Skeletal muscle tissue (tissue), 4 donors: ENCODE data around the gene NFATC2IP. TPM values are rescaled to one million over a fixed set of nuclear protein-coding genes. Genes with fewer than 3 reads are reported as not detected.

ENCODE experiments used
- H3K27ac ChIP-seq: one replicate; pipeline ENCODE4 v1.7.0; 2013; ENCODE audit warnings: mild to moderate bottlenecking, low read depth, low read length, inconsistent platforms
- H3K27me3 ChIP-seq, 3 donors: one replicate each; pipeline ENCODE4 v1.7.0; 2013; ENCODE audit warnings: low read length in 3 of 3; ENCODE audit not compliant: control insufficient read depth in 3 of 3, insufficient read depth in 3 of 3
- H3K36me3 ChIP-seq, 3 donors: one replicate each; pipeline ENCODE4 v1.7.0; 2013; ENCODE audit warnings: low read length in 3 of 3; ENCODE audit not compliant: control insufficient read depth in 3 of 3, insufficient read depth in 3 of 3
- H3K4me1 ChIP-seq, 3 donors: one replicate each; pipeline ENCODE4 v1.7.0; 2013; ENCODE audit warnings: low read length in 3 of 3, mild to moderate bottlenecking in 3 of 3; ENCODE audit not compliant: control insufficient read depth in 3 of 3, insufficient read depth in 3 of 3
- H3K4me3 ChIP-seq, 3 donors: one replicate each; pipeline ENCODE4 v1.7.0; 2013; ENCODE audit warnings: low read length in 3 of 3
- H3K9ac ChIP-seq, 3 donors: one replicate each; pipeline ENCODE4 v1.7.0; 2013; ENCODE audit warnings: low read length in 3 of 3, mild to moderate bottlenecking in 3 of 3, moderate library complexity in 2 of 3, low read depth in 1 of 3
- H3K9me3 ChIP-seq, 3 donors: one replicate each; pipeline ENCODE4 v1.7.0; 2013; ENCODE audit warnings: low read length in 3 of 3; ENCODE audit not compliant: control insufficient read depth in 3 of 3
- total RNA-seq: library from RNA; depleted of rRNA; stranded (reverse); fragments of >200 nt; gene quantifications from one replicate; pipeline ENCODE4 v1.2.3, GENCODE V29; 2014
- donor health status: Osteomylitis.

NFATC2IP gene
- total RNA-seq, 1 donor from 2014 or later = 13.6 TPM

DNA sequence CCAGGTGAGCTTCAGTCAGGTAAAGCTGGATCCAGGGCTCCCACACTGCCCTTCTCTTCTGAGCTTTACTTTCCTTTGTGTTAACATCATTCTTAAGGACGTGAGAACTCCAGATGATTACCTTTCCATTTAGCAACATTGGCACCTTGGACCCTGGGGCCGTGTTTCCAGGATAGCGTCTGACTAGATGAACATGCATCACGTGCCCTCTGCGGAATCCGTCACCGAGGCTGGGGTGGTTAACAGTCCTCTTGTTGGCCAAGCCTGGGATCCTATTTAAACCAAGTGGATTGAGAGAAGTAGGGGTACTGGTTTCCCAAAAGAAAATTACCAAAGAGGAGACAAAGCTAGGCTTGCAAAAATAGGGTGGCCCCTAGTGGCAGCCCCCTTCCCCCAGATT lies 30.2 kb downstream of the NFATC2IP start:
- H3K4me1 ChIP-seq = peaks cover 0 to 5% (median 5%) of the 10 kb centered on the region in 3 donors
- H3K27me3 ChIP-seq = no peaks in the 10 kb centered on the region
- H3K36me3 ChIP-seq = peaks cover 59 to 67% (median 62%) of the 10 kb centered on the region in 3 donors
- no peak overlapping the region for H3K9ac ChIP-seq
- no peak overlapping the region for H3K4me3 ChIP-seq
- H3K27ac ChIP-seq = no peak overlapping the region
- H3K9me3 ChIP-seq = no peaks in the 10 kb centered on the region

GRCh38 chr16:28981517-28981916 lies 30.8 kb downstream of the NFATC2IP start:
- Histone ChIP-seq H3K36me3 (peaks cover 63 to 68% (median 64%) of the 10 kb centered on the region in 3 donors), H3K27me3 (no peaks in the 10 kb centered on the region), H3K9ac (no peak overlapping the region), H3K27ac (no peak overlapping the region), H3K4me3 (no peak overlapping the region), H3K4me1 (peaks cover 0 to 4% (median 0%) of the 10 kb centered on the region in 3 donors), H3K9me3 (no peaks in the 10 kb centered on the region)

DNA sequence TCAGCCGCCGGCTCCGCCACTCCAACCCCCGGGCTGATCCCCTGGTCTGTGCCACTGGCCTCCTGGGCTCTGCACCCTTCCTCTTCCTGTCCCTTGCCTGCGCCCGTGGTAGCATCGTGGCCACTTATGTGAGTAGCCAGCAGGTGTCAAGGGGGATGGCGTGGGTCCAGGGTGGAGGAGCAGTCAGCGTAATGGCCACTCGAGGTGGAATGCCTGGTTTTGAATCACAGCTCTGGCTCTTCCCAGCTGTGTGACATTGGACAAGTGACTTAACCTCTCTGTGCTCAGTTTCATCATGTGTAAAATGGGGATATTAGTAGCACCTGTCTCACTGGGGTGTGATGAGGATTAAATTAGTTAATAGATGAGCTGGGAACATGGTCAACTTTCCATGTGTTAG lies 31.7 kb downstream of the NFATC2IP start:
- H3K4me1 ChIP-seq = no peaks in the 10 kb centered on the region
- H3K27ac ChIP-seq = no peak overlapping the region
- peaks cover 69 to 70% (median 69%) of the 10 kb centered on the region in 3 donors for H3K36me3 ChIP-seq
- H3K9me3 ChIP-seq = peaks cover 0 to 3% (median 0%) of the 10 kb centered on the region in 3 donors
- H3K27me3 ChIP-seq = no peaks in the 10 kb centered on the region
- no peak overlapping the region for H3K4me3 ChIP-seq
- no peak overlapping the region for H3K9ac ChIP-seq

GRCh38 chr16:28982949-28983348 lies 32.2 kb downstream of the NFATC2IP start:
- Histone ChIP-seq H3K36me3 (peaks cover 65 to 68% (median 66%) of the 10 kb centered on the region in 3 donors), H3K4me1 (no peaks in the 10 kb centered on the region), H3K4me3 (no peak overlapping the region), H3K9me3 (peaks cover 0 to 3% (median 0%) of the 10 kb centered on the region in 3 donors), H3K9ac (no peak overlapping the region), H3K27ac (no peak overlapping the region), H3K27me3 (no peaks in the 10 kb centered on the region)

GRCh38 chr16:28983644-28984043 lies 32.9 kb downstream of the NFATC2IP start:
- Histone ChIP-seq H3K9me3 (peaks cover 0 to 3% (median 0%) of the 10 kb centered on the region in 3 donors), H3K27ac (no peak overlapping the region), H3K36me3 (peaks cover 58 to 63% (median 62%) of the 10 kb centered on the region in 3 donors), H3K4me3 (no peak overlapping the region), H3K27me3 (no peaks in the 10 kb centered on the region), H3K9ac (no peak overlapping the region), H3K4me1 (no peaks in the 10 kb centered on the region)

DNA sequence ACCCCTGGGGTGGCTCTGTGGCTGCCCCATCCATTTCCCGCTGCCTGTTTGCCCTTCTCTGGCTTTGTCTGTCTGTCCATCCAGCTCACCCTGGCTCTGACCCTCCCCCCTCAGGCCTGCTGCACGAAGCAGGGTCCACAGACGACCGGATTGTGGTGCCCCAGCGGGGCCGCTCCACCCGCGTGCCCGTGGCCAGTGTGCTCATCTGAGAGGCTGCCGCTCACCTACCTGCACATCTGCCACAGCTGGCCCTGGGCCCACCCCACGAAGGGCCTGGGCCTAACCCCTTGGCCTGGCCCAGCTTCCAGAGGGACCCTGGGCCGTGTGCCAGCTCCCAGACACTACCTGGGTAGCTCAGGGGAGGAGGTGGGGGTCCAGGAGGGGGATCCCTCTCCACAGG lies 33.4 kb downstream of the NFATC2IP start:
- Histone ChIP-seq H3K9me3 (peaks cover 0 to 3% (median 0%) of the 10 kb centered on the region in 3 donors), H3K36me3 (peaks cover 55 to 62% (median 59%) of the 10 kb centered on the region in 3 donors), H3K9ac (no peak overlapping the region), H3K27ac (no peak overlapping the region), H3K4me1 (no peaks in the 10 kb centered on the region), H3K4me3 (no peak overlapping the region), H3K27me3 (no peaks in the 10 kb centered on the region)

DNA sequence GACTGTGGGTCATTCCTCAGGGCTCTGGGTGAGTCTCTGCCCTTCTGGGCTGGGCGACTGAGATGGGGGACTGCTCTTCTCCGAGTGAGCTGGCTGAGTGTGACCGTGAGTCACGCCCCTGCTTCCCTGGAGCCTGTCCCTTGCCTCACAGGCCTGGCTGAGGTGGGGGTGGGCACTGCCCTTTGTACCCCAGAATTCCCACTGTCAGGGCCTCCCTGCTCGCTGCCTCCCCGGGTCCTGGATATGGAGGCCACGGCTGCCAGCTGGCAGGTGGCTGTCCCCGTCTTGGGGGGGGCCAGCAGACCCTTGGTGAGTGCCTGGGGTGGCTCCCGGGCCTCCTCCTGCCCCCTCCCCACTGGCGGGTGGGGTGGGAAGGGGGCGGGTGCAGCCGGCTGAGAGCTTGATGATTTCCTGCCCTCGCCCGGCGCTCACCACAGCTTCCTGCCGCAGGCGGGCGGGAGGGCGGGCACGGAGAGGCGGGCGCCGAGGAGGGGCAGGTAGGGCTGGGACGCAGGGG lies 33.9 kb downstream of the NFATC2IP start, which contains the start of gene LAT:
LAT (plus strand) TSS at position 434 of the 517 bp plus-strand sequence. CDS start 366 bp downstream, outside the sequence.
- H3K4me1 ChIP-seq = no peaks in the 10 kb centered on the region
- H3K27me3 ChIP-seq = no peaks in the 10 kb centered on the region
- no peak within 1 kb of the TSS for H3K9ac ChIP-seq
- no peak within 1 kb of the TSS for H3K4me3 ChIP-seq
- H3K36me3 ChIP-seq = peaks cover 53 to 58% (median 55%) of the 10 kb centered on the region in 3 donors
- H3K9me3 ChIP-seq = peaks cover 0 to 3% (median 0%) of the 10 kb centered on the region in 3 donors
- no peak within 1 kb of the TSS for H3K27ac ChIP-seq

GRCh38 chr16:28985211-28986041 lies 34.7 kb downstream of the NFATC2IP start:
- Histone ChIP-seq H3K36me3 (peaks cover 54 to 55% (median 55%) of the 10 kb centered on the region in 3 donors), H3K27me3 (no peaks in the 10 kb centered on the region), H3K4me1 (no peaks in the 10 kb centered on the region), H3K9ac (no peak overlapping the region), H3K4me3 (no peak overlapping the region), H3K27ac (no peak overlapping the region), H3K9me3 (peaks cover 0 to 3% (median 0%) of the 10 kb centered on the region in 3 donors)

DNA sequence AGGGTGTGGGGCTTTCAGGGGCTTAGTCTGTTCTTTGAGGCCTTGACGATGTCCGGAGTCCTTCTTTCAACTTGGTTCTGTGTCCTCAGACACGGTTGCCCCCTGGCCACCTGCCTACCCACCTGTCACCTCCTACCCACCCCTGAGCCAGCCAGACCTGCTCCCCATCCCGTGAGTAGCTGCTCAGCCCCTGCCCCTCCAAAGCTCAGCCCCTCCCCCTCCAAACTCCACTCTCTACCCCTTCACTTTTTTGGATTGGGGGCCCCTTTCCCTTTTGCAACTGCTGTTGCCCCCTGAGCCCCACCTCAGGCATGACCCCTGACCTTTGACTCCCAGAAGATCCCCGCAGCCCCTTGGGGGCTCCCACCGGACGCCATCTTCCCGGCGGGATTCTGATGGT lies 35.3 kb downstream of the NFATC2IP start:
- Histone ChIP-seq H3K27ac (no peak overlapping the region), H3K4me3 (no peak overlapping the region), H3K9me3 (peaks cover 0 to 3% (median 0%) of the 10 kb centered on the region in 3 donors), H3K4me1 (no peaks in the 10 kb centered on the region), H3K9ac (no peak overlapping the region), H3K27me3 (no peaks in the 10 kb centered on the region), H3K36me3 (peaks cover 51 to 52% (median 51%) of the 10 kb centered on the region in 3 donors)

GRCh38 chr16:28986492-28986891 lies 35.8 kb downstream of the NFATC2IP start:
- Histone ChIP-seq H3K36me3 (peaks cover 47 to 48% (median 47%) of the 10 kb centered on the region in 3 donors), H3K9me3 (peaks cover 0 to 3% (median 0%) of the 10 kb centered on the region in 3 donors), H3K4me1 (no peaks in the 10 kb centered on the region), H3K27ac (no peak overlapping the region), H3K27me3 (no peaks in the 10 kb centered on the region), H3K9ac (no peak overlapping the region), H3K4me3 (no peak overlapping the region)
